Left renal cortex interstitium (tissue), 4 donors: Measurements from ENCODE around the gene DUS1L. TPM values are rescaled to one million over a fixed set of nuclear protein-coding genes. Genes with fewer than 3 reads are reported as not detected.

ENCODE experiments used
- DNase-seq, 4 donors: peaks; one replicate each; pipeline ENCODE4 v3.0.0-alpha.2; 2013; ENCODE audit warnings: low read depth in 4 of 4, low spot score in 2 of 4, missing footprints in 1 of 4
- polyA plus RNA-seq, 4 donors: library from polyadenylated mRNA; unstranded; fragments of 120-200 nt; gene quantifications; one replicate each; pipeline ENCODE4 v1.2.1, GENCODE V29; 2013; ENCODE audit not compliant: insufficient read length in 4 of 4

The DUS1L gene
- polyA plus RNA-seq, 4 donors: 67.0 to 99.5 (median 97.0) TPM

- DNase-seq: no peak
Measured at GRCh38 chr17:82088838-82089722, 23.5 kb upstream of the DUS1L start.

GRCh38 chr17:82087961-82088837, 22.6 kb upstream of the DUS1L start:
- DNase-seq: no peak

- no peak for DNase-seq
Measured at GRCh38 chr17:82086941-82087906, 21.6 kb upstream of the DUS1L start.

GRCh38 chr17:82085931-82086764, 20.5 kb upstream of the DUS1L start:
- no peak for DNase-seq

- no peak for DNase-seq
Measured at GRCh38 chr17:82085031-82085861, 19.6 kb upstream of the DUS1L start.

- DNase-seq: no peak
Measured at GRCh38 chr17:82084373-82085030, 18.9 kb upstream of the DUS1L start.

GRCh38 chr17:82083533-82084359, 18.1 kb upstream of the DUS1L start:
- DNase-seq: no peak

- no peak for DNase-seq
Measured at GRCh38 chr17:82083009-82083408, 17.4 kb upstream of the DUS1L start.

GRCh38 chr17:82082456-82082855, 16.9 kb upstream of the DUS1L start:
- no peak for DNase-seq

- no peak for DNase-seq
Measured at GRCh38 chr17:82081966-82082365, 16.4 kb upstream of the DUS1L start.

GRCh38 chr17:82081546-82081945, 15.9 kb upstream of the DUS1L start:
- DNase-seq: no peak

GRCh38 chr17:82080789-82081464, 15.3 kb upstream of the DUS1L start:
- DNase-seq: no peak

GRCh38 chr17:82080048-82080788, 14.6 kb upstream of the DUS1L start:
- DNase-seq: no peak

GRCh38 chr17:82079001-82079677, 13.5 kb upstream of the DUS1L start:
- DNase-seq: no peak

- no peak for DNase-seq
Measured at GRCh38 chr17:82078433-82078832, 12.8 kb upstream of the DUS1L start.
